ENCODE measurements around the gene BTN3A1. TPM values are rescaled to one million over a fixed set of nuclear protein-coding genes. Genes with fewer than 3 reads are reported as not detected.

BTN3A1 gene
- total and polyA plus RNA-seq, 2 of the 8 experiments (the other 6 are each of a cell fraction or from before 2014, with no cell fraction given) = 4.7 to 5.6 TPM

DNA sequence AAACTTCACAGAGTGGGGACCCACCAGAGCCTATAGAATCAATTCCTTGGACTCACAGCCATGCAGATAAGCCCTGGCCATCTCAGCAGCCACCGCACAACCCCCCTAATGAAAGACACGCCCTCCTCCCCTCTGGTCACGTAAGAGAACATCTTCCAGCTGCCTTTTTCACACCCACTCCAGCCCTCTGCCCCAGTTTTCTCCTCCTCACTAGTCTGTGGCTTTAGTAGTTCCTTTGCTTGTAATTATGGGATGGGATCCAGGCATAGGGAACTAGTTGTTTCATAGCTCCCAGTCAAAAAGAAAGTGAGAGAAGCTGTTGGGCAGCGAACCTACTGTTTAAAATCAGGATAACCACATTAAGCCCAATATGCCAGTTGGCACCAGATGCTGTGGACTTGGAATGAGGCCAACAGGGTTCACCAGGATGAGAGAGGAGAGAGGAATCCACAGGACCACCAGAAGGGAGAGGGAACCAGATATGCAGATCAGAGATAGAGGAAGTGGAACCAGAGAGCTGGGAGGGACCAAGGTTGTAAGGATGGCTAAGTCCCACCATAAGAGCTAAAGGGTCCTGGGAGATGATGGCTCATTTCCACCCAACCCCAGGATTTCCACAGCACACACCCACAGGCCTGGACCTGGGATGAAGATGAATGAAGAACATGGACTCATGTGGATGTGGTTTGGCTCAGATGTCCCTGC lies 9.0 kb upstream of the BTN3A1 start:
- H3K4ac ChIP-seq (replicated peaks; ENCODE audit: insufficient read length, low read depth, low read length) = no peak overlapping the region
- H3K14ac ChIP-seq (ENCODE audit: insufficient read length) = no peak overlapping the region
- H3K56ac ChIP-seq (replicated peaks; ENCODE audit: insufficient read length, low read depth, low read length) = no peak overlapping the region
- no peaks in the 10 kb centered on the region for H4K20me1 ChIP-seq (replicated peaks in 1 of 2; ENCODE audit: control insufficient read depth in 1 of 2, insufficient read depth in 2 of 2, low read length in 2 of 2)
- H2AK5ac ChIP-seq (ENCODE audit: low read depth, low read length) = no peak overlapping the region
- no peak overlapping the region for H2AFZ ChIP-seq (ENCODE audit: low read length)
- H2BK5ac ChIP-seq (ENCODE audit: low read depth, low read length) = no peak overlapping the region
- no peaks in the 10 kb centered on the region for H3K27me3 ChIP-seq (replicated peaks in 1 of 4; ENCODE audit: control insufficient read depth in 3 of 4, extremely low read depth in 1 of 4, insufficient read depth in 3 of 4, low read length in 3 of 4)
- no peak overlapping the region for H4K8ac ChIP-seq (ENCODE audit: extremely low read depth, insufficient read depth, low read length)
- no peak overlapping the region for H3K23ac ChIP-seq (ENCODE audit: insufficient read length)
- no peak for FAIRE-seq
- ChIA-PET CTCF (ENCODE audit: partially characterized antibody) (interaction anchor here (1.0 kb wide), 1 partner anchor 51 kb away, joined by 4 read pairs; no protein-coding TSS in a partner anchor), POLR2A (ENCODE audit: partially characterized antibody) (interaction anchor here (1.6 kb wide), 1 partner anchor 8 kb away, joined by 3 read pairs; no protein-coding TSS in a partner anchor)
- no peak overlapping the region for H4K91ac ChIP-seq (replicated peaks; ENCODE audit: insufficient read length, low read length)
- no peak overlapping the region for H3K9ac ChIP-seq (replicated peaks in 1 of 4; ENCODE audit: extremely low read depth in 1 of 4, low read depth in 3 of 4, low read length in 3 of 4)
- H2BK12ac ChIP-seq (ENCODE audit: low read depth, low read length) = no peak overlapping the region
- no peak for DNase-seq (ENCODE audit: low read depth in 1 of 2, low spot score in 2 of 2)
- no peaks in the 10 kb centered on the region for H3K4me1 ChIP-seq (replicated peaks in 1 of 4; ENCODE audit: control insufficient read depth in 3 of 4, insufficient read depth in 4 of 4, low read length in 3 of 4)
- no peak overlapping the region for H3K18ac ChIP-seq (ENCODE audit: extremely low read depth, low read length)
- H3K36me3 ChIP-seq (ENCODE audit: control insufficient read depth in 2 of 4, insufficient read depth in 4 of 4, low read length in 3 of 4) = peaks cover 0 to 14% (median 11%) of the 10 kb centered on the region in 4 experiments; a peak in 7 of 8 replicates
- H4K5ac ChIP-seq (ENCODE audit: insufficient read length, low read depth, low read length) = no peak overlapping the region
- H3K4me3 ChIP-seq (ENCODE audit: extremely low read depth in 1 of 4, insufficient read depth in 2 of 4, low read depth in 3 of 4, low read length in 4 of 4) = no peak overlapping the region
- no peak overlapping the region for H3K4me2 ChIP-seq (ENCODE audit: insufficient read depth in 1 of 2, low read depth in 2 of 2, low read length in 2 of 2)
- no peak overlapping the region for H3K27ac ChIP-seq (ENCODE audit: low read depth, low read length)
- H3K79me2 ChIP-seq (ENCODE audit: control insufficient read depth in 1 of 2, insufficient read depth in 2 of 2, low read length in 2 of 2) = no peaks in the 10 kb centered on the region
- no peak overlapping the region for H2BK120ac ChIP-seq (replicated peaks; ENCODE audit: low read depth, low read length)
- H3K23me2 ChIP-seq (ENCODE audit: low read depth, low read length) = no peaks in the 10 kb centered on the region
- no peaks in the 10 kb centered on the region for H3K9me3 ChIP-seq (ENCODE audit: insufficient read depth in 2 of 2, low read depth in 1 of 2, low read length in 1 of 2)
- peaks cover under 1% of the 10 kb centered on the region; the same call in 1 of the 2 replicates for H3K79me1 ChIP-seq (ENCODE audit: low read depth, low read length)
- H2BK15ac ChIP-seq (ENCODE audit: low read length) = no peak overlapping the region
- H2BK20ac ChIP-seq (ENCODE audit: low read length) = no peak overlapping the region
- 93% methylated on average over 4 of the region's 4 CpGs; no CpG with 5 or more reads in 1 of the 2 experiments for WGBS, 2 experiments (ENCODE audit: extremely low coverage in 1 of 2, insufficient coverage in 1 of 2, insufficient read length in 1 of 2, insufficient replicate concordance in 2 of 2, low coverage in 1 of 2, low lambda C conversion rate in 2 of 2, missing lambda C conversion rate in 1 of 2)
- TF ChIP-seq EGR1 (IDR thresholded peaks at IDR 0.05; ENCODE audit: borderline replicate concordance, low read depth, low read length) (no peak), RAD21 (IDR thresholded peaks at IDR 0.05 in 1 of 2, conservative IDR thresholded peaks at IDR 0.05 in 1 of 2; ENCODE audit: low read depth in 2 of 2, low read length in 2 of 2) (no peak), BCL11A (IDR thresholded peaks at IDR 0.05; ENCODE audit: low read depth in 2 of 2, low read length in 2 of 2) (no peak), POLR2A (IDR thresholded peaks at IDR 0.05; ENCODE audit: control extremely low read depth in 1 of 2, low read depth in 2 of 2, low read length in 2 of 2) (no peak), POLR2AphosphoS5 (IDR thresholded peaks at IDR 0.05; ENCODE audit: low read depth, low read length) (no peak), ZNF274 (IDR thresholded peaks at IDR 0.05; ENCODE audit: borderline replicate concordance, extremely low read depth, low read length) (no peak), FOSL1 (IDR thresholded peaks at IDR 0.05; ENCODE audit: insufficient read depth, low read depth, low read length) (no peak), CHD2 (IDR thresholded peaks at IDR 0.05; ENCODE audit: low read length) (no peak), POU5F1 (IDR thresholded peaks at IDR 0.05; ENCODE audit: low read depth, low read length) (no peak), CBX5 (IDR thresholded peaks at IDR 0.05; ENCODE audit: low read depth, low read length) (no peak), JUND (IDR thresholded peaks at IDR 0.05; ENCODE audit: low read length) (no peak)
- TF ChIP-seq, protein P1, sequence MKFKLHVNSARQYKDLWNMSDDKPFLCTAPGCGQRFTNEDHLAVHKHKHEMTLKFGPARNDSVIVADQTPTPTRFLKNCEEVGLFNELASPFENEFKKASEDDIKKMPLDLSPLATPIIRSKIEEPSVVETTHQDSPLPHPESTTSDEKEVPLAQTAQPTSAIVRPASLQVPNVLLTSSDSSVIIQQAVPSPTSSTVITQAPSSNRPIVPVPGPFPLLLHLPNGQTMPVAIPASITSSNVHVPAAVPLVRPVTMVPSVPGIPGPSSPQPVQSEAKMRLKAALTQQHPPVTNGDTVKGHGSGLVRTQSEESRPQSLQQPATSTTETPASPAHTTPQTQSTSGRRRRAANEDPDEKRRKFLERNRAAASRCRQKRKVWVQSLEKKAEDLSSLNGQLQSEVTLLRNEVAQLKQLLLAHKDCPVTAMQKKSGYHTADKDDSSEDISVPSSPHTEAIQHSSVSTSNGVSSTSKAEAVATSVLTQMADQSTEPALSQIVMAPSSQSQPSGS (IDR thresholded peaks at IDR 0.05; ENCODE audit: low read length) = no peak

Measured in H1 (cell line).